ENCODE measurements around the gene LRG1.

LRG1 gene

GRCh38 chr19:4584670-4585460 is 45.0 kb upstream of the LRG1 start:
- H3K4me3 ChIP-seq (ENCODE audit: low read depth, low read length), result no peak overlapping the region
- no peak for TF ChIP-seq CTCF (IDR thresholded peaks at IDR 0.05; ENCODE audit: borderline replicate concordance, insufficient read depth, low read depth, low read length)

DNA sequence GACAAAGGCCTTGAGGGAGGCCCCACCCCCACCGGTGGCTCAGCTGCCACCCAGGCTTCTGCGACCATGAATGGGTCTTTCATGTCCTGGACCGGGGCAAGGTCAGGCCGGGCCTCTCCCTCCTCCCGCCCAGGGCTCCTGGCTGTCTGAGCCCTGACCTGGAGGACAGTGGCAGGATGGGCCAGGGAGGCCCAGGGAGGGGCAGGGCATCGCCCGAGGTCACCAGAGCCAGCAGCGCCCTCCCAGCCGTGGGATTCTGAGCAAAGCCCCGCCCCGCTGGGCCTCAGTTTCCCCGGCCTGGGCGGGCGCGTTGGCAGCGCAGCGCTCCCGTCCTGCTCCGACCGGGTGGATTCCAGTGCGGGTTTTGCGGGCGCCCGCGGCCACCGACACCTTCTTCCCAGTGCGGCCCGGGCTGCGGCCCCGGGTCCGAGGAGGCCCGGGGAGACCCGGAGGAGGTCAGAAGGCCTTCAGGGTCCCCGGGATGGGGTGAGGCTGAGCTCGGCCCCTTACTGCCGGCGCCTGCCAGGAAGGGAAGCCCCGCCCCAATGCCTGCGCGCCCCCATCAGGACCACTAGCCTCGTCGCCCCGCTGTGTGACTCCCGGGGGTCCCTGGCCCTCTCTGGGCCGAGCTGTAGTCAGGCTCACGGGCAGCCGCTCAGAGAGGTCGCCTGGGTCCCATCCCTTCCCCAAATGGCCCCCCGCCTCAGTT is 44.3 kb upstream of the LRG1 start:
- no peak for TF ChIP-seq CTCF (IDR thresholded peaks at IDR 0.05; ENCODE audit: borderline replicate concordance, insufficient read depth, low read depth, low read length)
- H3K4me3 ChIP-seq (ENCODE audit: low read depth, low read length), result no peak overlapping the region

DNA sequence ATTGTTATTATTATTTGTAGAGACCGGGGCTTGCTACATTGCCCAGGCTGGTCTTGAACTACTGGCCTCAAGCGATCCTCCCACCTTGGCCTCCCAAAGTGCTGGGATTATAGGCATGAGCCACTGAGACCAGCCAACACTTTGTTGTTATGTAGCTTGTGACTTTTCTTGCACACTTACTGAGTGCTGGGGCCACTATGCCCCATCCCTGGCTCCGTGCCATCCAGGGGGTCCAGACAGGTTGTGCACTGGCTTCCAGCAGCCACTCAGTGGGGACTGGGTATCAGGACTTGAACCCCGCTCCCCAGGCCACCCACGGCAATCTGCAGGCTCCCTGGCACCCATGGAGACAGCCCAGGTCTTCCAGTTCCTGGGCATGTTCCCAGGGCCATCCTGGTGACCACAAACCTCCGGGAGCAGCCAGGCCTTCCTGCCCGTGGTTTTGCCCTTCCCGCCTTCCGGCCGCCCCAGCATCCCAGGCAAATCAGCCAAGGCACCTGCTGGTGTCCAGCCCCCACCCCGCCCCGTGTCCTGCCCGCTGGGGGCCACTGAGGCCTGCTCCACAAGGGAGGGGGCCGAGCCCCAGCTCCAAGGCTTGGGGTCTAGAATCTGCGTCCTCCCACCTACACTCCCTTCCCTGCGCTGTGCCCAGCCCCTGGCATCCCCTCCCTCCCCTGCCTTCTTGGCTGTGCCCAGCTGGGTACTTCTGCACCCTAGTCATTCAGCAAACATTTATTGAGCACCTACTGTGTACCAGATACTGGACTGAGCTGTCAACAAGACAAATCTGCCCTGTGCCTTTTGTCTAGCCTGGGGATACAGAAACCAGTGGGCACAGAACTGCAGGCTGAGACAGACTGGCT is 43.4 kb upstream of the LRG1 start:
- H3K4me3 ChIP-seq (ENCODE audit: low read depth, low read length), result no peak overlapping the region
- no peak for TF ChIP-seq CTCF (IDR thresholded peaks at IDR 0.05; ENCODE audit: borderline replicate concordance, insufficient read depth, low read depth, low read length)

DNA sequence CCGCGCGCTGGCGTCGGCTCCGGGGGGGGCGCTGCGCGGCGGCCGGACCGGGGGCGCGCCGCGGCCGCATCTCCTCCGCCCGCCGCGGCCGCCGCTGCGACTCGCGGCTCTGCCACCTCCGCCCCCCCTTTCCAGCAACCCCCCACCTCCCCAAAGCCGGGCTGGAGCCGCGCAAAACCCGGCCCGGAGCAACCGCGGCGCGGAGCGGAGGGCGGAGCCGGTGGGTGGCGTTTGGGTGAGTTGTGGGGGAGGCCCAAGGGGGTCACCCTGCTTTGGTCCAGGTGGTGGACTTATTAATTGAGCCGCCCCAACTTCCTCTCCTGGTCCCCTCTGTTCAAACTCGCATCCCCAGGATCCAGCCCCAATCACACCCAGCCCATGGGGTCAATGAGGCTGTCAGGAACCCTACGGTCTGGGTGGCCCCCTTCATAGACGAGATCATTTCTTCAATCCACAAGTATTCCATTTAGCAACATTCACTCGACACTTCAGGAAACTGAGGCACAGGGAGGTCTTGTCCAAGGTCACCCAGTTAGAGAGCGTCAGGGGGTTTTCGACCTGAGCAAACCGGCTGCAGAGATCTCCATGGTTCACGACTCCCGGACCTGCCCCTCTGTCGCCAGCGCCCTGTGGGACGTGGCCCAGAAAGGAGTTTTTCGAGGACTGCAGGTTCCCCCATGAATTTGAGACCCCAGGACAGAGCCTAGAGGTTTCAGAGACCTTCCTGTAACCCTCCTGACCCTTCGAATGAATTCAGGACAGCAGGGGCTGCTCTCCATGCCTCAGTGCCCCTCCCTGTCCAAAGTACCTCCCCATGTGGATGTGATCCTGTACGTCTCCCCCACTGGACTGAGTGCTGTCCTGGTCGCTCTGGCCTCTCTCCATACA is 42.1 kb upstream of the LRG1 start:
- TF ChIP-seq CTCF (IDR thresholded peaks at IDR 0.05; ENCODE audit: borderline replicate concordance, insufficient read depth, low read depth, low read length), result no peak
- H3K4me3 ChIP-seq (ENCODE audit: low read depth, low read length), result no peak overlapping the region

DNA sequence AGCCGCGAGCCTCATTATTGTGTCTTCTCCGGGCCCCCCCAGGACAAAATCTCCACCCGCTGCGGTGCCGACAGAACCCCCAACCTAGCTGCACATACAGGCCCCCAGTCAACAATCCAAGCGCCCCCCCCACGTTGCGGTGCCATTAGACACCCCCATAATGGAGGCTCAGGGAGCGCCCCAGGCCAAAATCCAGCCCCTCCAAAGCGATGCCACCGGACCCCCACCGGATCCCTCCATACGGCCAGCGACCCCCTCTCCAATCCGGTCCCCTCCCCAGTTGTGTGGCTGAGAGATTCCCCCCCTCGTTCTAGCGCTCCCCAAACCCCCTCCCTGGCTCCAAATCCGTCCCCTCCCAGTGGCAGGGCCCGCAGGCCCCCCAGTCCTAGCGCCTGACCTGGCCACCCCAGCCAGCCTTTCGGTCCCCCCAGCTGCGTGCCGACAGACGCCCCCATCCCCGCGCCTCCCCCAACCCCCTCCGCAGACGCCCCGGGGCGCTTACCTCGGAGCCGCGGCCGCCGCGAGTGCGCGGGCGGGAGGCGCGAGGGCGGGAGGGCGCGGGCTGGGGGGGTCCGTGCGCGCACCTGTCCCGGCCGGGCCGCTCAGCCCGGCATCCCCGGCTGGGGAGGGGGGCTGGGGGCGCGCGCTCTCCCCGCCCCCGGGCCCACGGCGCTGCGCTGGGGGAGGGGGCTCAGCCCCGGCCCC is 41.3 kb upstream of the LRG1 start:
- TF ChIP-seq CTCF (IDR thresholded peaks at IDR 0.05; ENCODE audit: borderline replicate concordance, insufficient read depth, low read depth, low read length), result no peak
- H3K4me3 ChIP-seq (ENCODE audit: low read depth, low read length), result no peak overlapping the region
